Measurements from ENCODE around the gene PCDH9.

PCDH9 gene

DNA sequence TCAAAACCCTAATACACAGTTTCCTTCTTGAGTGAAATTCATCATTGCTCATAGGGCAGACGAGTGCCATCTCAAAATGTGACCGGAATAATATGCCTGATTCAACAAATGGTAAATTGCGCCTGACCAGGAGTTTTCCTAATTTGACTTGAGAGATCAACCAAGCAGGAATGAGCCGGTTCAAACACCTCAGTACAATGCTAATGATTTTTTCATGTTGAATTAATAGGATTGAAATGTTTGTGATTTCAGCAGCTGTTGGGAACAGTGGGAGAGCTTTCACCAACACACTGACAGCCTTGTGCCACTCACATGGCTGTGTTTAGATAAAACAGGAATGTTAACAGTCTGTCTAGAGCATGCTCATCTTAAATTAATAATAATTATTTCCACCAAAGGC is 484.8 kb downstream of the PCDH9 start:
- Histone ChIP-seq H3K4me3 (ENCODE audit: low read length) (no peak overlapping the region), H3K79me2 (ENCODE audit: low read length) (no peaks in the 10 kb centered on the region), H3K27ac (ENCODE audit: low read length) (no peak overlapping the region), H3K36me3 (replicated peaks; ENCODE audit: low read depth, low read length) (peaks cover 13% of the 10 kb centered on the region), H3K27me3 (ENCODE audit: low read depth, low read length) (no peaks in the 10 kb centered on the region), H3K4me2 (ENCODE audit: low read length) (no peak overlapping the region), H2AFZ (ENCODE audit: low read depth, low read length) (no peak overlapping the region), H3K9ac (ENCODE audit: low read length) (no peak overlapping the region), H3K4me1 (ENCODE audit: low read length) (no peaks in the 10 kb centered on the region), H3K9me3 (ENCODE audit: insufficient read depth, low read length) (peaks cover 14% of the 10 kb centered on the region; the same call in 1 of the 2 replicates), H4K20me1 (ENCODE audit: insufficient read depth, low read length) (no peaks in the 10 kb centered on the region)
- no peak for TF ChIP-seq EZH2phosphoT487 (IDR thresholded peaks at IDR 0.05; ENCODE audit: low read depth)
- TF ChIP-seq, protein P1, sequence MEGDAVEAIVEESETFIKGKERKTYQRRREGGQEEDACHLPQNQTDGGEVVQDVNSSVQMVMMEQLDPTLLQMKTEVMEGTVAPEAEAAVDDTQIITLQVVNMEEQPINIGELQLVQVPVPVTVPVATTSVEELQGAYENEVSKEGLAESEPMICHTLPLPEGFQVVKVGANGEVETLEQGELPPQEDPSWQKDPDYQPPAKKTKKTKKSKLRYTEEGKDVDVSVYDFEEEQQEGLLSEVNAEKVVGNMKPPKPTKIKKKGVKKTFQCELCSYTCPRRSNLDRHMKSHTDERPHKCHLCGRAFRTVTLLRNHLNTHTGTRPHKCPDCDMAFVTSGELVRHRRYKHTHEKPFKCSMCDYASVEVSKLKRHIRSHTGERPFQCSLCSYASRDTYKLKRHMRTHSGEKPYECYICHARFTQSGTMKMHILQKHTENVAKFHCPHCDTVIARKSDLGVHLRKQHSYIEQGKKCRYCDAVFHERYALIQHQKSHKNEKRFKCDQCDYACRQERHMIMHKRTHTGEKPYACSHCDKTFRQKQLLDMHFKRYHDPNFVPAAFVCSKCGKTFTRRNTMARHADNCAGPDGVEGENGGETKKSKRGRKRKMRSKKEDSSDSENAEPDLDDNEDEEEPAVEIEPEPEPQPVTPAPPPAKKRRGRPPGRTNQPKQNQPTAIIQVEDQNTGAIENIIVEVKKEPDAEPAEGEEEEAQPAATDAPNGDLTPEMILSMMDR (IDR thresholded peaks at IDR 0.05; ENCODE audit: low read depth, low read length), result no peak

DNA sequence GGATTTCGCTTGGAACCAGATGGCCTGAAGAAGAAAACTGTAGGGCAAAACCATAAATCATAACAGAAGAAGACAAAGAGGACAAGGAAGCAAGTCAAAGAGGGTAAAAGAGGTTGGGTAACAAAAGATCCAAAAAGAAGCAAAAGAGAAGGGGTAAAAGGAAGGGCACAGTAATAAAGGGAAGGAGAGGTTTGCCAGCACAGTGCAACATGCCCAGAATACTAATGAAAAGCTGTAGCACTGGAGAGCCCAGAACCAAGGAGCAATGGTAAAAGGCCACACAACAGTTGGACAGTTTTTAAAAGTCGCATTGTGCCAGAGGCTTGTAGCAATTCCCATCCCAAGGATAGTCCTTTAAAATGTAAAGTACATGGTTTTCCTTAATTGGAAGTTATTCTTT is 506.6 kb downstream of the PCDH9 start:
- no peak overlapping the region for H2AFZ ChIP-seq (ENCODE audit: low read depth, low read length)
- no peak overlapping the region for H3K4me2 ChIP-seq (ENCODE audit: low read length)
- H3K79me2 ChIP-seq (ENCODE audit: low read length), result no peaks in the 10 kb centered on the region
- H4K20me1 ChIP-seq (ENCODE audit: insufficient read depth, low read length), result no peaks in the 10 kb centered on the region
- no peaks in the 10 kb centered on the region for H3K27me3 ChIP-seq (ENCODE audit: low read depth, low read length)
- H3K4me1 ChIP-seq (ENCODE audit: low read length), result no peaks in the 10 kb centered on the region
- H3K9me3 ChIP-seq (ENCODE audit: insufficient read depth, low read length), result no peaks in the 10 kb centered on the region
- no peak overlapping the region for H3K9ac ChIP-seq (ENCODE audit: low read length)
- TF ChIP-seq EZH2phosphoT487 (IDR thresholded peaks at IDR 0.05; ENCODE audit: low read depth), result no peak
- TF ChIP-seq, protein P1 (IDR thresholded peaks at IDR 0.05; ENCODE audit: low read depth, low read length), result no peak
- H3K4me3 ChIP-seq (ENCODE audit: low read length), result no peak overlapping the region
- H3K27ac ChIP-seq (ENCODE audit: low read length), result no peak overlapping the region
- no peaks in the 10 kb centered on the region for H3K36me3 ChIP-seq (replicated peaks; ENCODE audit: low read depth, low read length)

DNA sequence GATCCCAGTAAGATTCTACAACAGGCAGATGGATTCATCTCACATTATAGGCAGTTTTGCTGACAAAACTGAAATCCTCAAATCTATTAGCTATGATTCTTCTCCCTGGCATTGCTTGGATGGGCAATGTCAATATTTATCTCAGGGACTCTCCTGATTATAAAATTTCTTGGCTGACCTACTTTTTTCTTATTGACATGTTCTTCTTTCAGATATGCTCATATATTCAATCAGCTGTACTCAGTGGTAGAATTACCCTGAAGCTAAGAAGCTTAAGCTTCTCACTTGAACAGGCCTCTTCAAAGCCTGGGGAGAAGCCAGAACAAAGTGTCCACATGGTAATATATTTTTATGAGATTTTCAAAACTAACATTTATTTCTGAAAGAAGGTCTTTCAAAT is 513.6 kb downstream of the PCDH9 start:
- no peak overlapping the region for H3K9ac ChIP-seq (ENCODE audit: low read length)
- H3K9me3 ChIP-seq (ENCODE audit: insufficient read depth, low read length), result no peaks in the 10 kb centered on the region
- TF ChIP-seq EZH2phosphoT487 (IDR thresholded peaks at IDR 0.05; ENCODE audit: low read depth), result no peak
- TF ChIP-seq, protein P1 (IDR thresholded peaks at IDR 0.05; ENCODE audit: low read depth, low read length), result no peak
- H3K4me2 ChIP-seq (ENCODE audit: low read length), result no peak overlapping the region
- no peaks in the 10 kb centered on the region for H3K4me1 ChIP-seq (ENCODE audit: low read length)
- H3K36me3 ChIP-seq (replicated peaks; ENCODE audit: low read depth, low read length), result no peaks in the 10 kb centered on the region
- H3K27ac ChIP-seq (ENCODE audit: low read length), result no peak overlapping the region
- H4K20me1 ChIP-seq (ENCODE audit: insufficient read depth, low read length), result no peaks in the 10 kb centered on the region
- no peaks in the 10 kb centered on the region for H3K79me2 ChIP-seq (ENCODE audit: low read length)
- no peaks in the 10 kb centered on the region for H3K27me3 ChIP-seq (ENCODE audit: low read depth, low read length)
- H2AFZ ChIP-seq (ENCODE audit: low read depth, low read length), result no peak overlapping the region
- no peak overlapping the region for H3K4me3 ChIP-seq (ENCODE audit: low read length)

DNA sequence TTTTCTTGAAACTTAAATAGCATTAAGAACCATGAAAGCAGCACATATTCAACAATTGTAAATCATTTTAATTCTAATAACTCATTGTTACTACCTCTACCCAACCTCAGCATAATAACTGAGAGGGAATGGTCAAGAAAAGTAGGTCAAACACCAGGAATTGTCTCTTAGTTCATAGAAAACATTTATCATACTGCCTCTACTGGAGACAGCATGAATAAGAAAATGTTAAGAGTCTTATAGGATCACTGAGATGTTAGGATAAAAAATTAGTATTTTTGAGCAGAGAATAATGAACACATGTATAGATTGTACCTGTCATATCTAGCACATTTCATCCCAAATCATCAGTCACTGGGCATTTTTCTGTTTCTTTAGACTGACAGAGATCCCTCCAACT is 515.3 kb downstream of the PCDH9 start:
- Histone ChIP-seq H3K9ac (ENCODE audit: low read length) (no peak overlapping the region), H3K4me1 (ENCODE audit: low read length) (no peaks in the 10 kb centered on the region), H3K4me3 (ENCODE audit: low read length) (no peak overlapping the region), H3K4me2 (ENCODE audit: low read length) (no peak overlapping the region), H2AFZ (ENCODE audit: low read depth, low read length) (no peak overlapping the region), H3K9me3 (ENCODE audit: insufficient read depth, low read length) (no peaks in the 10 kb centered on the region), H4K20me1 (ENCODE audit: insufficient read depth, low read length) (no peaks in the 10 kb centered on the region), H3K79me2 (ENCODE audit: low read length) (no peaks in the 10 kb centered on the region), H3K27ac (ENCODE audit: low read length) (no peak overlapping the region), H3K36me3 (replicated peaks; ENCODE audit: low read depth, low read length) (no peaks in the 10 kb centered on the region), H3K27me3 (ENCODE audit: low read depth, low read length) (no peaks in the 10 kb centered on the region)
- TF ChIP-seq, protein P1 (IDR thresholded peaks at IDR 0.05; ENCODE audit: low read depth, low read length), result peak; percentile 36
- TF ChIP-seq EZH2phosphoT487 (IDR thresholded peaks at IDR 0.05; ENCODE audit: low read depth), result no peak

All from OCI-LY3 (cell line).